NT2/D1 (cell line): Measurements from ENCODE around the gene ACER1.
"Not testable (repeated sequence)": the region's sequence is repeated elsewhere in the genome, so short reads cannot be mapped to it uniquely, and the experiment has no call there.

Experiments used
- DNase-seq: peaks from one replicate; pipeline ENCODE4 v3.0.0-alpha.2; 2011; ENCODE audit warnings: low read depth, low spot score
- H3K27me3 ChIP-seq: 2 replicates; pipeline ENCODE4 v1.6.0; 2011; ENCODE audit warnings: mild to moderate bottlenecking; ENCODE audit not compliant: insufficient read length, insufficient read depth
- H3K36me3 ChIP-seq: 2 replicates; pipeline ENCODE4 v1.6.1; 2011; ENCODE audit warnings: mild to moderate bottlenecking, low read length, mixed read lengths; ENCODE audit not compliant: insufficient read depth, insufficient read length
- H3K4me1 ChIP-seq: 2 replicates; pipeline ENCODE4 v1.5.1; 2011; ENCODE audit not compliant: insufficient read depth, insufficient read length
- H3K4me3 ChIP-seq: 2 replicates; pipeline ENCODE4 v1.5.1; 2011; ENCODE audit warnings: low read depth; ENCODE audit not compliant: insufficient read length
- H3K9ac ChIP-seq: 2 replicates; pipeline ENCODE4 v1.6.0; 2011; ENCODE audit warnings: low read depth; ENCODE audit not compliant: insufficient read length
- H3K9me3 ChIP-seq: 2 replicates; pipeline ENCODE4 v1.5.1; 2011; ENCODE audit warnings: mild to moderate bottlenecking, low read length; ENCODE audit not compliant: insufficient read depth
- SUZ12 ChIP-seq: IDR thresholded peaks from 2 replicates; pipeline ENCODE4 v1.6.1; 2011; ENCODE audit not compliant: insufficient read length, insufficient read depth; ENCODE audit errors: extremely low read depth
- YY1 ChIP-seq: IDR thresholded peaks from 2 replicates; pipeline ENCODE4 v1.6.1; 2011; ENCODE audit not compliant: insufficient read length, insufficient read depth
- ZNF274 ChIP-seq: IDR thresholded peaks from 2 replicates; pipeline ENCODE4 v1.6.1; 2011; ENCODE audit warnings: mild to moderate bottlenecking, low read depth, low read length

The ACER1 gene

DNA sequence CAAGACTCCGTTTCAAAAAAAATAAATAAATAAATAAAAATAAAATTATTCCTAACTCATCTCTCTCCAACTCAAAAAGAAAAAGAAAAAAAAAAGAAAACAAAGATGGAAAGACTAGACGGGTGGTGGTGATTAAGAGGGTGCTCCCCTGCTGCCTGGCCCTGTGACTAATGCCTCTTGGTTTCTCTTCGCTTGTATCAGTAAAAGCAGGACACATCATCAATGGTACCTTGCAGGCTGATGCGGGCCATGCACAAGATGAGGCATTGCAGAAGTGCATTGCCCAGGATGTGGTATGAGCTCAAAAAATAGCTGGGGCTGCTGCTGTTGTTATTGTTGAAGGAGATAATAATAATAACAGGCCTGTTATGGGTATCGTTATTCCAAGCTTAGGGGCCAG, 14.6 kb downstream of the ACER1 start:
- no peaks in the 10 kb centered on the region for H3K36me3 ChIP-seq
- no peak overlapping the region for H3K4me3 ChIP-seq
- no peak for DNase-seq
- H3K27me3 ChIP-seq, result no peaks in the 10 kb centered on the region
- H3K4me1 ChIP-seq, result peaks cover 4% of the 10 kb centered on the region
- H3K9ac ChIP-seq, result no peak overlapping the region
- H3K9me3 ChIP-seq, result peaks cover 1% of the 10 kb centered on the region
- TF ChIP-seq SUZ12 (no peak), YY1 (no peak), ZNF274 (no peak)

DNA sequence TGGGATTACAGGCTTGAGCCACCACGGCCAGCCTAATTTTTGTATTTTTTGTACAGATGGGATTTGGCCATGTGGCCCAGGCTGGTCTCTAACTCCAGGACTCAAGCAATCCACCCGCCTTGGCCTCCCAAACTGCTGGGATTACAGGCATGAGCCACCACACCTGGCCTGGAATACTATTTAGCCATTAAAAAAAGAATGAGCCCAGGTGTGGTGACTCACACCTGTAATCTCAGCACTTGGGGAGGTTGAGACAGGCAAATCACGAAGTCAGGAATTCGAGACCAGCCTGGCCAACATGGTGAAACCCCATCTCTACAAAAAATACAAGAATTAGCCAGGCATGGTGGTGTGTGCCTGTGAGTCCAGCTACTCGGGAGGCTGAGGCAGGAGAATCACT, 17.8 kb downstream of the ACER1 start:
- not testable (repeated sequence) for H3K27me3 ChIP-seq, H3K4me3 ChIP-seq, H3K4me1 ChIP-seq, H3K9ac ChIP-seq, H3K9me3 ChIP-seq, H3K36me3 ChIP-seq, DNase-seq

DNA sequence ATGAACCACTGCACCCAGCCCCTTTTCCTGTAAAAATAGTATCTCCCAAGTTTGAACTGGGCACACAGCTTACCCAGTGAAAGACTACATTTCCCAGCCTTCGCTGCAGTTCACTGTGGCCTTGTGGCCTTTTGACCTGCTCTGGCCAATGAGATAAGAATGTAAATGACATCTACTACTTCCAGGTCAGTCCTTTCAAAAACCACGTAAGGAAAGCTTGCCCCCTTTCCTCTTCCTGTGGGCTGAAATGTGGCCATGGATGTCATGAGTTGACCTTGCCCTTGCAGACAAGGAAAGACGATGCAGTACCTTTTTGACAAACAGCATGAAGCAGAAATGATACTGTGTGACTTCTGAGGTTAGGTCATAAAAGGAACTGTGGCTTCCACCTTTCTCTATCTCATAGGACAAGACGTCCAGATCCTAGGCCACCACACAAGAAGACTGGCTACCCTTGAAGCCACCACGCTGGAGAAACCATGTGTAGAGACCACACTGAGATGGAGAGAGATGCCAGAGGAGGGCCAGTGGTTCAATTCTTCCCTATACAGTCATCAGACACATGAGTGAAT, 19.9 kb downstream of the ACER1 start:
- H3K36me3 ChIP-seq, result no peaks in the 10 kb centered on the region
- TF ChIP-seq ZNF274 (no peak), SUZ12 (no peak), YY1 (no peak)
- H3K27me3 ChIP-seq, result peaks cover 2% of the 10 kb centered on the region
- no peaks in the 10 kb centered on the region for H3K4me1 ChIP-seq
- H3K4me3 ChIP-seq, result no peak overlapping the region
- DNase-seq, result no peak
- H3K9me3 ChIP-seq, result peaks cover 6% of the 10 kb centered on the region
- H3K9ac ChIP-seq, result no peak overlapping the region

DNA sequence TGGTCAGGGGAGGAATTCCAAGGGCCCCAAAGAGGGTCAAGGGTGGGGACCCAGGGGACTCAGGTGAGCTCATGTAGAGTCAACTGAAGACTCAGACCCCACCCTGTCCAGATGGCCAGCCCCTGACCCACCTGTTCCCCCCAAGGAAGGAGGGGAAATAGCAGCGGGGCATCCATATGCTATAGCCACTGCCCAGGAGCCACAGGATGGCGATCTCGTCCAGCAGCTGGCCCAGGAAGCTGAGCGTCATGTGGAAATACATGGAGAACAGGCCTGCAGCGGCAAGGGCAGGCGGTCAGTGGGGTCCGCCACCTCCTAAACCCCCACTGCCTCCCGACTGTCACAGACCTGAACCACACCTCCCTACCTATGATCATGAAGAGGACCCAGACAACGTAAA, 21.4 kb downstream of the ACER1 start:
- Histone ChIP-seq H3K4me3 (no peak overlapping the region), H3K4me1 (no peaks in the 10 kb centered on the region), H3K36me3 (no peaks in the 10 kb centered on the region), H3K9ac (no peak overlapping the region), H3K9me3 (peaks cover 6% of the 10 kb centered on the region), H3K27me3 (peaks cover 2% of the 10 kb centered on the region)
- TF ChIP-seq ZNF274, result no peak
- TF ChIP-seq YY1, result no peak
- TF ChIP-seq SUZ12, result no peak
- no peak for DNase-seq

DNA sequence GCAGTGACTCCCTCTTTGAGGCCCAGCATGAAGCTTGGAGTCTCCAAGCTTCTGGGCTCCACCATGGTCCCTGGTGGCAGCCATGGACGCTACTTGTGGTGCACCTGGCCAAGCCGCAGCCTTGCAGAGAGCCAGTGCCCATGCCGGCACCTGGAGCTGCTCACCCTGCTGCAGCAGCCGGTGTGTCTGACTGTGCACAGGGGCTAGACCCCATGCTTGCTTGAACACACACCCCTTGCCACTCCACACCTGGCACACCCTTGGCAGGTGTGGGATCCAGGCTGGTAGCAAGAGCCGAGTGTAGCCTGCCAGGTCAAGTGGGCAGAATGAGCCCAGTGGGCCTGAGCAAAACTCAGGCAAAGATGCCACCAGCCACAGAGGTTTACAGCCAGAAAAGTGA, 35.0 kb downstream of the ACER1 start:
- H3K4me3 ChIP-seq, result no peak overlapping the region
- peaks cover 36% of the 10 kb centered on the region; the same call in 1 of the 2 replicates for H3K9me3 ChIP-seq
- no peak for DNase-seq
- TF ChIP-seq ZNF274, result no peak
- H3K27me3 ChIP-seq, result no peaks in the 10 kb centered on the region
- no peaks in the 10 kb centered on the region for H3K4me1 ChIP-seq
- no peaks in the 10 kb centered on the region for H3K36me3 ChIP-seq
- no peak overlapping the region for H3K9ac ChIP-seq

DNA sequence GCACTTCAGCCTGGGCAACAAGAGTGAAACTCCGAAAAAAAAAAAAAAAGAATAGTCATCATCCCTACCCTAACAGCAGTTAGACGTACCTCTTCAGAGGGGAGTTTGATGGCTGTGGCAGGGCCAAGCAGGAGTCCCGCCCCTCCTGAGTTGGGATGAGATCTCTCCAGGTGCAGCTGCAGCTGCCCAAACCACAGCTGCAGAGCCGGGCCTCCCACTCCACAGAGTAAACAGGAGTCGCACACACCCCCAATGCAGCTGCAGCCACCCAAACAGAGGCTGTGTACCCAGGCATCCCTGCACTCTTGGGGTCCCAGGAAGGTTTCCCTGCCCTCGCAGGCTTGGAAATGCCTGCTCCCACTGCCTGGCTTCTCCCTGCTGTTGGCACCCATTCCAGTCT, 36.2 kb downstream of the ACER1 start:
- DNase-seq, result no peak

DNA sequence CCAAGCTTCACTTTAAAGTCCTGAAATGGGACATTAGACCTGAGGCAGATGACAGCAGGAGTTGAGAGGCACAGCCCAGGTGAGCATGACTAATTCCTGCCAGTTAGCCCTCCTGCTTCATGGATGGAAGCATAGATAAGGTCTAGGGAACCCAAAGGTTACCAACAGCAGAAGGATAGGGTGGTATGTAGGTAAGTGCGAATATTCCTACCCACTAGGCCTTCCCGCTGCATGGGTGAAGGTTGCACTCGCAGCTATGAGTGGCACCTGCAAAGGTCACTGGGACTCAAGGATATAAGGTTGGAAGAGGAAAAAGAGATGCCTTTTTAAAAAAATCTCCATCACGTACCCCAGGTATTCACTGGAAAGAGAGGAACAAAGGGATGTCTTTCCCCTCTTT, 41.4 kb downstream of the ACER1 start:
- TF ChIP-seq ZNF274 (no peak), SUZ12 (no peak), YY1 (no peak)
- no peak for DNase-seq
- peaks cover 80% of the 10 kb centered on the region for H3K9me3 ChIP-seq

More for the DNA sequence above, 36.2 kb downstream of the ACER1 start:
- Histone ChIP-seq H3K4me3 (no peak overlapping the region), H3K9ac (no peak overlapping the region), H3K36me3 (no peaks in the 10 kb centered on the region), H3K4me1 (no peaks in the 10 kb centered on the region), H3K9me3 (peaks cover 48% of the 10 kb centered on the region), H3K27me3 (no peaks in the 10 kb centered on the region)
- no peak for TF ChIP-seq SUZ12
- TF ChIP-seq ZNF274, result no peak
- TF ChIP-seq YY1, result no peak

DNA sequence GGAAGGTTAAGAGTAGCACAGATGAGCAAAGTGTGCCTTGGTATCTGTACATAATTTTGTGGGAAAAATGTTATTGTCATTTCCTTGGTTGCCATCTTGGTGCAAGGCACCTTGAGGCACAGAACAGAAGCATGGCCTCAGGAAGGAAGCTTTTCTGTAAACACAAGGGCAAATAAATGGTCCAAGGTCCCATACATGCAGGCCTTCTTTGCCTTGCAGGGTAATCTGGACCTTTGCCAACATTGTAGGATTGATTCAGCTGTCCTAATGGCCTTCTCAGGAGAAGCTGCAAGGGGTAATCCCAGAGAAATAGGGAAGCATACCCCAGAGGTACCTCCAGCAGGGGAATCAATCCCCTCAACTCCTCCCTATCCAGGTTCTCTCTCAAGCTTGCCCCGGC, 44.7 kb downstream of the ACER1 start:
- H3K9ac ChIP-seq, result no peak overlapping the region
- no peaks in the 10 kb centered on the region for H3K36me3 ChIP-seq
- H3K4me3 ChIP-seq, result no peak overlapping the region
- H3K9me3 ChIP-seq, result peaks cover 76% of the 10 kb centered on the region
- H3K27me3 ChIP-seq, result no peaks in the 10 kb centered on the region
- no peak for DNase-seq
- no peaks in the 10 kb centered on the region for H3K4me1 ChIP-seq
- TF ChIP-seq YY1, result no peak

More for the DNA sequence above, 41.4 kb downstream of the ACER1 start:
- Histone ChIP-seq H3K4me3 (no peak overlapping the region), H3K9ac (no peak overlapping the region), H3K36me3 (no peaks in the 10 kb centered on the region), H3K4me1 (no peaks in the 10 kb centered on the region), H3K27me3 (no peaks in the 10 kb centered on the region)
